DMS53 (cell line): ENCODE results near the gene TXNRD1.
"Not testable (repeated sequence)": the region's sequence is repeated elsewhere in the genome, so short reads cannot be mapped to it uniquely, and the experiment has no call there.

Source experiments
- DNase-seq: peaks from one replicate; lab custom pipeline; 2025; lab: John Stamatoyannopoulos, UW

The TXNRD1 gene

GRCh38 chr12:104215638-104216297, at the start of gene TXNRD1:
Gene TXNRD1 (plus strand): TSS chr12:104215779. CDS start chr12:104215803, 24 bp downstream.
- DNase-seq, result peak; percentile 98

- DNase-seq, result no peak
These were observed 49.8 kb upstream of the TXNRD1 start for GRCh38 chr12:104165801-104166200.

- DNase-seq, result no peak
These were observed 49.1 kb upstream of the TXNRD1 start for GRCh38 chr12:104166465-104166864.

GRCh38 chr12:104167519-104168458, 47.8 kb upstream of the TXNRD1 start:
- no peak for DNase-seq

- DNase-seq, result no peak
These were observed 47.0 kb upstream of the TXNRD1 start for GRCh38 chr12:104168596-104168995.

- peak; percentile 89 for DNase-seq
These were observed 43.6 kb upstream of the TXNRD1 start for GRCh38 chr12:104171785-104172569.

GRCh38 chr12:104172570-104172947, 43.0 kb upstream of the TXNRD1 start:
- DNase-seq, result no peak

- DNase-seq, result not testable (repeated sequence)
These were observed 41.8 kb upstream of the TXNRD1 start for GRCh38 chr12:104173804-104174203.

GRCh38 chr12:104175726-104176247, 39.8 kb upstream of the TXNRD1 start:
- no peak for DNase-seq

- DNase-seq, result no peak
These were observed 38.3 kb upstream of the TXNRD1 start for GRCh38 chr12:104177336-104177662.

- peak; percentile 37 for DNase-seq
These were observed 37.7 kb upstream of the TXNRD1 start for GRCh38 chr12:104177663-104178501.

- DNase-seq, result no peak
These were observed 35.2 kb upstream of the TXNRD1 start for GRCh38 chr12:104180374-104180773.

- DNase-seq, result no peak
These were observed 34.3 kb upstream of the TXNRD1 start for GRCh38 chr12:104181313-104181712.

GRCh38 chr12:104182144-104182543, 33.4 kb upstream of the TXNRD1 start:
- DNase-seq, result no peak

- DNase-seq, result no peak
These were observed 32.8 kb upstream of the TXNRD1 start for GRCh38 chr12:104182621-104183378.

- DNase-seq, result no peak
These were observed 32.1 kb upstream of the TXNRD1 start for GRCh38 chr12:104183443-104183842.

GRCh38 chr12:104187446-104188155, 28.0 kb upstream of the TXNRD1 start:
- DNase-seq, result no peak

GRCh38 chr12:104188534-104188933, 27.0 kb upstream of the TXNRD1 start:
- DNase-seq, result no peak

GRCh38 chr12:104189915-104190555, 25.5 kb upstream of the TXNRD1 start:
- DNase-seq, result no peak
